EL (cell line): ENCODE results near the gene ARID1A.
A peak's percentile ranks its signal among the peaks of the same experiment; 100 is the strongest.
"Not testable (repeated sequence)": the region's sequence is repeated elsewhere in the genome, so short reads cannot be mapped to it uniquely, and the experiment has no call there.

Experiments
- DNase-seq: peaks from one replicate; pipeline ENCODE4 v3.0.0-alpha.2; 2016

Gene ARID1A

GRCh38 chr1:26697978-26698849, 2.4 kb downstream of the ARID1A start:
- peak; percentile 96 for DNase-seq

- DNase-seq, result peak; percentile 48
Observed at GRCh38 chr1:26700711-26701110, 4.9 kb downstream of the ARID1A start.

GRCh38 chr1:26701266-26701994, 5.6 kb downstream of the ARID1A start:
- peak; percentile 62 for DNase-seq

- DNase-seq, result no peak
Observed at GRCh38 chr1:26701995-26702679, 6.3 kb downstream of the ARID1A start.

- DNase-seq, result no peak
Observed at GRCh38 chr1:26702680-26703038, 6.8 kb downstream of the ARID1A start.

GRCh38 chr1:26703478-26703877, 7.7 kb downstream of the ARID1A start:
- DNase-seq, result no peak

GRCh38 chr1:26704629-26705028, 8.8 kb downstream of the ARID1A start:
- no peak for DNase-seq

- DNase-seq, result not testable (repeated sequence)
Observed at GRCh38 chr1:26705227-26705626, 9.4 kb downstream of the ARID1A start.

- peak; percentile 94 for DNase-seq
Observed at GRCh38 chr1:26705788-26706311, 10.0 kb downstream of the ARID1A start.

GRCh38 chr1:26706315-26706714, 10.5 kb downstream of the ARID1A start:
- no peak for DNase-seq

- DNase-seq, result no peak
Observed at GRCh38 chr1:26710811-26711210, 15.0 kb downstream of the ARID1A start.

- DNase-seq, result no peak
Observed at GRCh38 chr1:26711777-26712176, 16.0 kb downstream of the ARID1A start.

GRCh38 chr1:26717017-26717491, 21.2 kb downstream of the ARID1A start:
- no peak for DNase-seq

GRCh38 chr1:26719205-26719604, 23.4 kb downstream of the ARID1A start:
- no peak for DNase-seq

GRCh38 chr1:26721669-26722355, 26.0 kb downstream of the ARID1A start:
- DNase-seq, result no peak

GRCh38 chr1:26723013-26723991, 27.5 kb downstream of the ARID1A start:
- DNase-seq, result peak; percentile 98

- no peak for DNase-seq
Observed at GRCh38 chr1:26724118-26724517, 28.3 kb downstream of the ARID1A start.

- DNase-seq, result no peak
Observed at GRCh38 chr1:26724926-26725325, 29.1 kb downstream of the ARID1A start.

- DNase-seq, result peak; percentile 75
Observed at GRCh38 chr1:26725904-26726303, 30.1 kb downstream of the ARID1A start.

- DNase-seq, result no peak
Observed at GRCh38 chr1:26726784-26727183, 31.0 kb downstream of the ARID1A start.

- no peak for DNase-seq
Observed at GRCh38 chr1:26727476-26727875, 31.7 kb downstream of the ARID1A start.
